ENCODE data around the gene PATJ.
"Not testable (repeated sequence)": the region's sequence is repeated elsewhere in the genome, so short reads cannot be mapped to it uniquely, and the experiment has no call there.

The PATJ gene

GRCh38 chr1:62093261-62093660, 351.0 kb downstream of the PATJ start:
- peak; percentile 49 for DNase-seq (ENCODE audit: low read depth, low spot score)

GRCh38 chr1:62097464-62097863, 355.2 kb downstream of the PATJ start:
- no peak for DNase-seq (ENCODE audit: low read depth, low spot score)

- DNase-seq (ENCODE audit: low read depth, low spot score), result no peak
Measured at GRCh38 chr1:62100442-62100841, 358.2 kb downstream of the PATJ start.

GRCh38 chr1:62103846-62104245, 361.6 kb downstream of the PATJ start:
- no peak for DNase-seq (ENCODE audit: low read depth, low spot score)

GRCh38 chr1:62107923-62108322, 365.6 kb downstream of the PATJ start:
- DNase-seq (ENCODE audit: low read depth, low spot score), result no peak

- no peak for DNase-seq (ENCODE audit: low read depth, low spot score)
Measured at GRCh38 chr1:62109124-62109523, 366.8 kb downstream of the PATJ start.

- DNase-seq (ENCODE audit: low read depth, low spot score), result no peak
Measured at GRCh38 chr1:62110198-62110817, 368.0 kb downstream of the PATJ start.

GRCh38 chr1:62111084-62111483, 368.8 kb downstream of the PATJ start:
- DNase-seq (ENCODE audit: low read depth, low spot score), result no peak

- no peak for DNase-seq (ENCODE audit: low read depth, low spot score)
Measured at GRCh38 chr1:62113507-62113906, 371.2 kb downstream of the PATJ start.

GRCh38 chr1:62117018-62117750, 374.9 kb downstream of the PATJ start:
- DNase-seq (ENCODE audit: low read depth, low spot score), result no peak

GRCh38 chr1:62126579-62127290, 384.5 kb downstream of the PATJ start:
- no peak for DNase-seq (ENCODE audit: low read depth, low spot score)

GRCh38 chr1:62128745-62129144, 386.5 kb downstream of the PATJ start:
- no peak for DNase-seq (ENCODE audit: low read depth, low spot score)

- DNase-seq (ENCODE audit: low read depth, low spot score), result peak; percentile 57
Measured at GRCh38 chr1:62131093-62131725, 388.9 kb downstream of the PATJ start.

- DNase-seq (ENCODE audit: low read depth, low spot score), result no peak
Measured at GRCh38 chr1:62138029-62138428, 395.7 kb downstream of the PATJ start.

- no peak for DNase-seq (ENCODE audit: low read depth, low spot score)
Measured at GRCh38 chr1:62139410-62139809, 397.1 kb downstream of the PATJ start.

GRCh38 chr1:62140666-62141065, 398.4 kb downstream of the PATJ start:
- DNase-seq (ENCODE audit: low read depth, low spot score), result no peak

GRCh38 chr1:62142496-62142895, 400.2 kb downstream of the PATJ start:
- DNase-seq (ENCODE audit: low read depth, low spot score), result no peak

- DNase-seq (ENCODE audit: low read depth, low spot score), result peak; percentile 26
Measured at GRCh38 chr1:62144238-62144831, 402.1 kb downstream of the PATJ start.

- no peak for DNase-seq (ENCODE audit: low read depth, low spot score)
Measured at GRCh38 chr1:62159940-62160348, 417.7 kb downstream of the PATJ start.

GRCh38 chr1:62161711-62162110, 419.4 kb downstream of the PATJ start:
- DNase-seq (ENCODE audit: low read depth, low spot score), result no peak

- not testable (repeated sequence) for DNase-seq (ENCODE audit: low read depth, low spot score)
Measured at GRCh38 chr1:62170380-62170779, 428.1 kb downstream of the PATJ start.
